ENCODE results near the gene BOK. TPM values are rescaled to one million over a fixed set of nuclear protein-coding genes. Genes with fewer than 3 reads are reported as not detected.
"Not testable (repeated sequence)": the region's sequence is repeated elsewhere in the genome, so short reads cannot be mapped to it uniquely, and the experiment has no call there.

The BOK gene
- total RNA-seq, 1 donor from 2014 or later, result not detected

DNA sequence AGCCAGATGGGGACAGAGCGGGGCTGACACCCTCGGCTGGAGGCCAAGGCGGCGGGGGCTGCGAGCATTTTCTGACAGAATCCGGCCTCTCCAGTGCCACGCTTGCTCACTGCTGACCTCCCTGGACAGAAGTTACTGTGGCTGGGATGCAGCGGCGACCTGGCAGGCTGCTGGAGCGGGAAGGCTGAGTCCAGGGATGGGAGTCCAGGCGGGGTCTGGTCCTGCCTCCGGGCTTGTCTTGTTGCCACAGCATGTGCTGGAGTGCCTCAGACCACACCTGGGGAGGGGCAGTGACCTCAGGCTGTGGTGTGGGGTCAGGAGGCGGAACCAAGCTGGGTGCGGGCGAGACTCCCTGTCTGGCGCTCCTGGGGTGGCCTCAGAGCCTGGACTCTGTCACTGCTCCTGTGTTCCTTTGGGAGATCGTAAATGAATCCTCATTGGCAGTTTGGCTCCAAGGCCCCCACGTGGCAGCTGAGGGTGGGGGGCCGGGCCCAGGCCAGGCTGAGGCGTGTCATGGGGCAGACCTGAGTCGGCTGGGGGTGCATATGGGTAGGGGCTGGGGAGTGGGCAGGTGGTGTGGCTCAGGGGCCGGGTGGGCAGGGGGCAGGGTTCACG lies 5.5 kb downstream of the BOK start:
- Mint-ChIP-seq H3K9me3 (no peaks in the 10 kb centered on the region), H3K4me3 (no peak overlapping the region), H3K4me1 (peaks cover 3% of the 10 kb centered on the region), H3K36me3 (ENCODE audit: low read depth) (no peaks in the 10 kb centered on the region), H3K27me3 (peaks cover 12% of the 10 kb centered on the region), H3K27ac (no peak overlapping the region)
- TF ChIP-seq, protein P1, sequence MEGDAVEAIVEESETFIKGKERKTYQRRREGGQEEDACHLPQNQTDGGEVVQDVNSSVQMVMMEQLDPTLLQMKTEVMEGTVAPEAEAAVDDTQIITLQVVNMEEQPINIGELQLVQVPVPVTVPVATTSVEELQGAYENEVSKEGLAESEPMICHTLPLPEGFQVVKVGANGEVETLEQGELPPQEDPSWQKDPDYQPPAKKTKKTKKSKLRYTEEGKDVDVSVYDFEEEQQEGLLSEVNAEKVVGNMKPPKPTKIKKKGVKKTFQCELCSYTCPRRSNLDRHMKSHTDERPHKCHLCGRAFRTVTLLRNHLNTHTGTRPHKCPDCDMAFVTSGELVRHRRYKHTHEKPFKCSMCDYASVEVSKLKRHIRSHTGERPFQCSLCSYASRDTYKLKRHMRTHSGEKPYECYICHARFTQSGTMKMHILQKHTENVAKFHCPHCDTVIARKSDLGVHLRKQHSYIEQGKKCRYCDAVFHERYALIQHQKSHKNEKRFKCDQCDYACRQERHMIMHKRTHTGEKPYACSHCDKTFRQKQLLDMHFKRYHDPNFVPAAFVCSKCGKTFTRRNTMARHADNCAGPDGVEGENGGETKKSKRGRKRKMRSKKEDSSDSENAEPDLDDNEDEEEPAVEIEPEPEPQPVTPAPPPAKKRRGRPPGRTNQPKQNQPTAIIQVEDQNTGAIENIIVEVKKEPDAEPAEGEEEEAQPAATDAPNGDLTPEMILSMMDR (IDR thresholded peaks at IDR 0.05), result no peak
- no peak for ATAC-seq (ENCODE audit: low read depth)
- POLR2A ChIA-PET, result interaction anchor here (1.1 kb wide), 1 partner anchor 127 kb away, joined by 3 read pairs; no protein-coding TSS in a partner anchor
- CTCF ChIA-PET, result no interaction called here
- DNase-seq, result no peak
- intact Hi-C loops (cut with micrococcal nuclease), result no loop called here

DNA sequence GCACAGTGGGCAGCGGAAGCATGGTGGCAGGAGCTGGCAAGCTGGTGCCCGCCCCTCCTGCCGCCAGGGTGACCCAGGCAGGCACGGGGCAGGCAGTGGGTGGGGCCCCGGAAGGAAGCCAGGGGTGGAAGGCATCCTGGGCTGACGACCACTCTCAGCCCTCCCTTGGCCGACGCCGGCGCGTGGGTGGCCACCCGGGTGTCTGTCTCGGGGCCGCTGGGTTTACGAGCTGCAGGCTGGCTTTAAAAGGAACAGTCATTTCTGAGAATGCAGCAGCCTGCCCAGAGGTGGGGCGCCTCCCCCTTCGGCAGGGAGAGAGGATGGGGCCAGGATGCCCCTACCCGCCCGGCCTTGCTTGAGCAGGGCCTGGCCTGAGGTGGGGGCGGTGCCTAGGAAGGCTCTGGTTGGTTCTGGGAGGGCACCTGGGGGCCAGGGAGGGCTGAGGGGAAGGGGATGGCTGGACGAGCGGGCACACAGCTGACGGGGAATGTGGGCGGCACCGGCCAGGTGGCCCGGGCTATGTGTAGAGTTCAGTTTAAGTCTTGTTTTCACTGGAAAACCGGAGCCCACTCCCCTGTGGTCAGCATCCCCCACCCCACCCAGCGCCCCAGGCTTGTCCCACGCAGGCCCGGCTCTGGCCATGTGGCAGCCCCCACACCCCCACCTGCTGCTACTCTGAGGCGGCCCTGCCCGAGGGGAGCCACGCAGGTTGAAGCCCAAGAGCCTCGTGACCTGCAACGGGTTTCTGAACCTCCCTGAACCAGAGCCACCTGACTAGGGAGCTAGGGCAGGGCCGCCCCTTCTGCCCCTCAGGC lies 6.3 kb downstream of the BOK start:
- no peaks in the 10 kb centered on the region for H3K9me3 Mint-ChIP-seq
- no peaks in the 10 kb centered on the region for H3K36me3 Mint-ChIP-seq (ENCODE audit: low read depth)
- CTCF ChIA-PET, result no interaction called here
- TF ChIP-seq, protein P1 (IDR thresholded peaks at IDR 0.05), result no peak
- no peak overlapping the region for H3K27ac Mint-ChIP-seq
- peaks cover 2% of the 10 kb centered on the region for H3K4me1 Mint-ChIP-seq
- DNase-seq (no peak), ATAC-seq (ENCODE audit: low read depth) (no peak)
- intact Hi-C loops (cut with micrococcal nuclease), result no loop called here
- POLR2A ChIA-PET, result interaction anchor here (1.1 kb wide), 1 partner anchor 128 kb away, joined by 3 read pairs; no protein-coding TSS in a partner anchor
- H3K4me3 Mint-ChIP-seq, result no peak overlapping the region
- peaks cover 11% of the 10 kb centered on the region for H3K27me3 Mint-ChIP-seq

DNA sequence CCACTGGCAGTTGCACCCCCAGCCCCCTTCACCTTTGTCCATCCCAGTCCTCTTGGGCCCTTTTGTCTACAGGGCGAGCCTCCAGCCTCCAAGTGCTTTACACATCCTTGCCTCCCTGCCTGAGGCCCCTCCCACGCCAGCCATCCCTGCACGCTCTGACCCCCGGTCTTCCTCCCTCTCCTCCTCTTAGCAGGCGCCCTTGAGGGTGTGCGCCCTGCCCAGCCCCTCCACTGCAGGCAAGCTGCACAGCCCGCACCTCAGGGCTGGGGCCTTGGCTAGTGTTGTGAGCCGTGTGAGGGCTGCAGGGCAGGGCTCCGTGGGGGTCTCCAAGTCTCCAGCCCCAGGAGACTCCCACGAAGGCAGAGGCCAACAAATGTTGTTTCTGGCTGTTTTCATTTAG lies 6.9 kb downstream of the BOK start:
- TF ChIP-seq, protein P1 (IDR thresholded peaks at IDR 0.05), result no peak
- CTCF ChIA-PET, result no interaction called here
- H3K4me1 Mint-ChIP-seq, result no peaks in the 10 kb centered on the region
- POLR2A ChIA-PET, result no interaction called here
- no peaks in the 10 kb centered on the region for H3K36me3 Mint-ChIP-seq (ENCODE audit: low read depth)
- no peak overlapping the region for H3K27ac Mint-ChIP-seq
- H3K27me3 Mint-ChIP-seq, result peaks cover 4% of the 10 kb centered on the region
- H3K4me3 Mint-ChIP-seq, result no peak overlapping the region
- H3K9me3 Mint-ChIP-seq, result no peaks in the 10 kb centered on the region
- intact Hi-C loops (cut with micrococcal nuclease), result no loop called here
- DNase-seq (no peak), ATAC-seq (ENCODE audit: low read depth) (no peak)

DNA sequence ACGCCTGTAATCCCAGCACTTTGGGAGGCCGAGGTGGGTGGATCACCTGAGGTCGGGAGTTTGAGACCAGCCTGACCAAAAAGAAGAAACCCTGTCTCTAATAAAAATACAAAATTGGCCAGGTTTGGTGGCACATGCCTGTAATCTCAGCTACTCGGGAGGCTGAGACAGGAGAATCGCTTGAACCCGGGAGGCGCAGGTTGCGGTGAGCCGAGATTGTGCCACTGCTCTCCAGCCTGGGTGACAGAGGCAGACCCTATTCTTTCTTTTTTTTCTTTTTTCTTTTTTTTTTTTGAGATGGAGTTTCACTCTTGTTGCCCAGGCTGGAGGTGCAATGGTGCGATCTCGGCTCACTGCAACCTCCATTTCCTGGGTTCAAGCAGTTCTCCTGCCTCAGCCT lies 7.5 kb downstream of the BOK start:
- H3K4me1 Mint-ChIP-seq; H3K27ac Mint-ChIP-seq; H3K27me3 Mint-ChIP-seq; H3K9me3 Mint-ChIP-seq; DNase-seq; ATAC-seq (ENCODE audit: low read depth); POLR2A ChIA-PET; H3K36me3 Mint-ChIP-seq (ENCODE audit: low read depth); H3K4me3 Mint-ChIP-seq; intact Hi-C loops (cut with micrococcal nuclease); CTCF ChIA-PET: not testable (repeated sequence)

DNA sequence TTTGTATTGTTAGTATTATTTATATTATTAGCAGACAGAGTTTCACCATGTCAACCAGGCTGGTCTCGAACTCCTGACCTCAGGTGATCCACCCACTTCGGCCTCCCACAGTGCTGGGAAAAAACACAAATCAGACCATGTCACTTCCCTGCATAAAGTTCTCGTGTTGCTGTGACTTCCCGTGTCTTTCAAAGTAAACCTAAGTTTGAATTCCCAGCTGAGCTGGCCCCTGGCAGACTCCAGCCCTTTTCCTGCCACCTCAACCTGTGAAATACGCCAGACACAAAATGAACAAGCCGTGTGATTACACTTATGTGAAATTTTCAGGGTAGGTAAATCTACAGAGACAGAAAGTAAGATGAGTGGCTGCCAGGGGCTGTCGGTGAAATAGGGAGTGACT lies 7.9 kb downstream of the BOK start:
- intact Hi-C loops (cut with micrococcal nuclease), result no loop called here
- ATAC-seq (ENCODE audit: low read depth) (no peak), DNase-seq (no peak)
- ChIA-PET CTCF (no interaction called here), POLR2A (no interaction called here)
- Mint-ChIP-seq H3K4me1 (no peaks in the 10 kb centered on the region), H3K36me3 (ENCODE audit: low read depth) (no peaks in the 10 kb centered on the region), H3K27ac (no peak overlapping the region), H3K9me3 (no peaks in the 10 kb centered on the region), H3K27me3 (peaks cover 2% of the 10 kb centered on the region), H3K4me3 (no peak overlapping the region)
- TF ChIP-seq, protein P1 (IDR thresholded peaks at IDR 0.05), result no peak

DNA sequence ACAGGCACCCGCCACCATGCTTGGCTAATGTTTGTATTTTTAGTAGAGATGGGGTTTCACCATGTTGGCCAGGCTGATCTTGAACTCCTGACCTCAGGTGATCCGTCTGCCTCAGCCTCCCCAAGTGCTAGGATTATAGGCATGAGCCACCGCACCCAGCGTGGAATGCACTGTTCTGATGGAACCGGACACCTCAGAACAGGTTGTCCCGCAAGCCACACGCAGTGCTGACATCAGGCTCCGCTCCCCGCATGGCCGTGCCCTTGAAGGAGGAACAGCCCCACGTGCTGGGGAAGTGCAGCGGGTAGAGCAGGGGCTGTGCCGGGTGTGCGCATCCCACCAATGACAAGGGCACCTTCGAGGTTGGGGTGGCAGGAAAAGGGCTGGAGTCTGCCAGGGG lies 8.7 kb downstream of the BOK start:
- H3K27ac Mint-ChIP-seq; POLR2A ChIA-PET; H3K9me3 Mint-ChIP-seq; CTCF ChIA-PET; H3K36me3 Mint-ChIP-seq (ENCODE audit: low read depth); H3K27me3 Mint-ChIP-seq; intact Hi-C loops (cut with micrococcal nuclease); H3K4me1 Mint-ChIP-seq; H3K4me3 Mint-ChIP-seq; DNase-seq; ATAC-seq (ENCODE audit: low read depth): not testable (repeated sequence)
